Glutamatergic neuron (in vitro differentiated cells): Measurements from ENCODE around the gene ZSCAN25. TPM values are rescaled to one million over a fixed set of nuclear protein-coding genes. Genes with fewer than 3 reads are reported as not detected.
"Not testable (repeated sequence)": the region's sequence is repeated elsewhere in the genome, so short reads cannot be mapped to it uniquely, and the experiment has no call there.

Source experiments
- DNase-seq: peaks from one replicate; pipeline ENCODE4 v3.0.0; 2022
- H3K27ac Mint-ChIP-seq: one replicate; pipeline ENCODE4 v1.8.0; 2020; ENCODE audit warnings: mild to moderate bottlenecking, mixed read lengths, inconsistent platforms; ENCODE audit not compliant: unreplicated experiment
- H3K27me3 Mint-ChIP-seq: one replicate; pipeline ENCODE4 v1.8.0; 2020; ENCODE audit warnings: mild to moderate bottlenecking, moderate library complexity, mixed read lengths, inconsistent platforms; ENCODE audit not compliant: unreplicated experiment
- H3K36me3 Mint-ChIP-seq: one replicate; pipeline ENCODE4 v1.8.0; 2020; ENCODE audit warnings: mild to moderate bottlenecking, mixed read lengths, inconsistent platforms; ENCODE audit not compliant: unreplicated experiment
- H3K4me1 Mint-ChIP-seq: one replicate; pipeline ENCODE4 v1.8.0; 2020; ENCODE audit warnings: mild to moderate bottlenecking, low read depth, mixed read lengths, inconsistent platforms; ENCODE audit not compliant: unreplicated experiment
- H3K4me3 Mint-ChIP-seq: one replicate; pipeline ENCODE4 v1.8.0; 2020; ENCODE audit warnings: mild to moderate bottlenecking, mixed read lengths, inconsistent platforms; ENCODE audit not compliant: unreplicated experiment
- H3K9me3 Mint-ChIP-seq: one replicate; pipeline ENCODE4 v1.8.0; 2020; ENCODE audit warnings: mild to moderate bottlenecking, moderate library complexity, mixed read lengths, inconsistent platforms; ENCODE audit not compliant: unreplicated experiment
- total RNA-seq: library from RNA; stranded (reverse); fragmentation: NEBNext Ultra II Directional; extraction: Animal tissue kit (Norgen Biotek cat#: 25700); gene quantifications from one replicate; pipeline ENCODE4 v1.2.1, GENCODE V29; 2021; ENCODE audit not compliant: unreplicated experiment
- TF ChIP-seq, protein P1 (sequence below): fragments of 200-600 bp; sonication (generic); IDR thresholded peaks from one replicate; pipeline ENCODE4 v1.5.0; 2021; ENCODE audit not compliant: partially characterized antibody, unreplicated experiment

Gene ZSCAN25
- total RNA-seq, 1 donor from 2014 or later: 26.6 TPM

DNA sequence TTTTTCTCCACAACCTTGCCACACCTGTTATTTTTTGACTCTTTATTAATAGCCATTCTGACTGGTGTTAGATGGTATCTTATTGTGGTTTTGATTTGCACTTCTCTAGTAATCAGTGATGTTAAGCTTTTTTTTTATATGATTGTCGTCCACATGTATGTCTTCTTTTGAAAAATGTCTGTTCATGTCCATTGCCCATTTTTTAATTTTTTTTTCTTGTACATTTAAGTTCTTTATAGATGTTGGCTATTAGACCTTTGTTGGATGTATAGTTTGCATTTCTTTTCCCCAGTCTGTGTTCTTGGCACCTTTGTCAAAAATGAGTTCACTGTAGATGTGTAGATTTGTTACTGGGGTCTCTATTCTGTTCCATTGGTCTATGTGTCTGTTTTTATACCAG is 28.8 kb downstream of the ZSCAN25 start:
- Mint-ChIP-seq H3K9me3 (no peaks in the 10 kb centered on the region), H3K27ac (no peak overlapping the region), H3K4me3 (no peak overlapping the region), H3K36me3 (peaks cover 16% of the 10 kb centered on the region), H3K27me3 (peaks cover 1% of the 10 kb centered on the region), H3K4me1 (no peaks in the 10 kb centered on the region)
- TF ChIP-seq, protein P1, sequence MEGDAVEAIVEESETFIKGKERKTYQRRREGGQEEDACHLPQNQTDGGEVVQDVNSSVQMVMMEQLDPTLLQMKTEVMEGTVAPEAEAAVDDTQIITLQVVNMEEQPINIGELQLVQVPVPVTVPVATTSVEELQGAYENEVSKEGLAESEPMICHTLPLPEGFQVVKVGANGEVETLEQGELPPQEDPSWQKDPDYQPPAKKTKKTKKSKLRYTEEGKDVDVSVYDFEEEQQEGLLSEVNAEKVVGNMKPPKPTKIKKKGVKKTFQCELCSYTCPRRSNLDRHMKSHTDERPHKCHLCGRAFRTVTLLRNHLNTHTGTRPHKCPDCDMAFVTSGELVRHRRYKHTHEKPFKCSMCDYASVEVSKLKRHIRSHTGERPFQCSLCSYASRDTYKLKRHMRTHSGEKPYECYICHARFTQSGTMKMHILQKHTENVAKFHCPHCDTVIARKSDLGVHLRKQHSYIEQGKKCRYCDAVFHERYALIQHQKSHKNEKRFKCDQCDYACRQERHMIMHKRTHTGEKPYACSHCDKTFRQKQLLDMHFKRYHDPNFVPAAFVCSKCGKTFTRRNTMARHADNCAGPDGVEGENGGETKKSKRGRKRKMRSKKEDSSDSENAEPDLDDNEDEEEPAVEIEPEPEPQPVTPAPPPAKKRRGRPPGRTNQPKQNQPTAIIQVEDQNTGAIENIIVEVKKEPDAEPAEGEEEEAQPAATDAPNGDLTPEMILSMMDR: no peak
- no peak for DNase-seq

DNA sequence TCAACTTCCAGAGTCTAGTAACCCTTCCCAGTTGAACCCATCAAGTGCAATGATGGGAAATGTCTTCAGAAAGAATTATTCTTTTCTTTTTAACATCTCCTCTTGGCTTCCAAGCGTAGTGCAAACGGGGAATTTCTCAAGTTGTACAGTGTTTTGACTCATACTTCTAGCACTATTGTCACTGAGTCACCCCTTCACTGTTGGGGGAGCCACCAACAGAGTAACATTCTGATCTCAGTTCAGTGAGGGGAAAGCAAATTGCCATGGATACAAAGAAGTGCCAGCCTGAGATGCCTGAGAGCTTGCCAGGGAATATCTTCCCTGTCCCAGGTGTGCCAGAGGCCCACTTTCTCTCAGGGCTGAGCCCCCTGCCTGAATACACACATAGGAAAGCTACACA is 32.1 kb downstream of the ZSCAN25 start:
- Mint-ChIP-seq H3K27ac (no peak overlapping the region), H3K4me1 (no peaks in the 10 kb centered on the region), H3K27me3 (no peaks in the 10 kb centered on the region), H3K9me3 (no peaks in the 10 kb centered on the region), H3K36me3 (peaks cover 10% of the 10 kb centered on the region), H3K4me3 (no peak overlapping the region)
- no peak for DNase-seq
- TF ChIP-seq, protein P1: no peak

DNA sequence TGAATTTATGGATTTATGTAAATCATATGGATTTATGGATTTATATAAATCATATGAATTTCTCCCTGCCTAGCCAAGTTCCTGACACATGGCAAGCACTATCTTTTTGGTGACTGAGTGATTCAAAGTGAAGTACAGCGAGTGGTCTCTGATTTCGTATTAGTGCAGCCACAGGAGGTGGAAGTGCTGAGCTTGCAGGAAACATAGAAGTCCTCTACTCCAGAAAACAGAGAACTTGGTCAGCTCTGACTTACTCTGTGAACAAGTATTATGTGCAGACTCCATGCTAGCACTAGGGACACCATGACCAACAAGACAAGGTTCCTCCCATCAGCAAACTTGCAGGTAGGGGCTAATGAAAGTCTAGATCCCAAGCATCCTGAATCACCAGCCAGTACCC is 34.5 kb downstream of the ZSCAN25 start:
- peaks cover 2% of the 10 kb centered on the region for H3K9me3 Mint-ChIP-seq
- DNase-seq: no peak
- TF ChIP-seq, protein P1: no peak
- no peaks in the 10 kb centered on the region for H3K27me3 Mint-ChIP-seq
- no peak overlapping the region for H3K27ac Mint-ChIP-seq
- H3K4me1 Mint-ChIP-seq: no peaks in the 10 kb centered on the region
- H3K36me3 Mint-ChIP-seq: peaks cover 4% of the 10 kb centered on the region
- H3K4me3 Mint-ChIP-seq: no peak overlapping the region

DNA sequence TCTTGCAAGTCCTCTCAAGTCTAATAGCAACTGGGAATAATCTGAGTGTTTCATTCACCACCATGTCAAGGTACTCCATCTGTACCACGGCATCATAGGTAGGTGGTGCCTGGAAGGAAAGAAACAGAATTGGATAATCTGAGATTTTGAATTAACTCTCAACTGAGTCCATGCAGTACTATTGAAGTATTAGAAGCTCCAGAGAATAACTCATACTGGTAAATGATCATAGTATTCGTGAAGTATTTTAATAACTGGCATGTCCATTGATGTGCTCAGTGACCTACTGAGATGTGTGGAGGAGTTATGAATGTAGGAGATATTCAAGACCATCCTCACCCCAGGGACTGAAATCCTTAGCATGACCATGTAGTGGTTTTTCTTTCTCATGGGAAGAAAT is 35.9 kb downstream of the ZSCAN25 start:
- peaks cover 5% of the 10 kb centered on the region for H3K9me3 Mint-ChIP-seq
- TF ChIP-seq, protein P1: no peak
- no peak overlapping the region for H3K27ac Mint-ChIP-seq
- peaks cover 5% of the 10 kb centered on the region for H3K27me3 Mint-ChIP-seq
- no peaks in the 10 kb centered on the region for H3K4me1 Mint-ChIP-seq
- no peak overlapping the region for H3K4me3 Mint-ChIP-seq
- no peak for DNase-seq
- peaks cover 4% of the 10 kb centered on the region for H3K36me3 Mint-ChIP-seq

DNA sequence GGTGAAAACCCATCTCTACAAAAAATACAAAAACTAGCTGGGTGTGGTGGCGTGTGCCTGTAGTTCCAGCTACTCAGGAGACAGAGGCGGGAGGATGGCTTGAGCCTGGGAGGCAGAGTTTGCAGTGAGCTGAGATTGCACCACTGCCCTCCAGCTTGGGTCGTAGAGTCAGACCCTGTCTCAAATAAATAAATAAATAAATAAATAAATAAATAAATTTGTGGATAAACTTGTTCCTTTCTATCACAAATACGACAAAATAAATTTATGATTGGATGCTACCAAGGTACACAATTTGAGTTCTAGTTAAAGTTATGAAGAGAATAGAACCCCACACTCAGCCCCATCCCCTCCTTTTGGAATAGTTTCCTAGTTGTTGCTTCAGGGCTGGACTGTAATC is 36.5 kb downstream of the ZSCAN25 start:
- H3K4me1 Mint-ChIP-seq, H3K4me3 Mint-ChIP-seq, DNase-seq: not testable (repeated sequence)

DNA sequence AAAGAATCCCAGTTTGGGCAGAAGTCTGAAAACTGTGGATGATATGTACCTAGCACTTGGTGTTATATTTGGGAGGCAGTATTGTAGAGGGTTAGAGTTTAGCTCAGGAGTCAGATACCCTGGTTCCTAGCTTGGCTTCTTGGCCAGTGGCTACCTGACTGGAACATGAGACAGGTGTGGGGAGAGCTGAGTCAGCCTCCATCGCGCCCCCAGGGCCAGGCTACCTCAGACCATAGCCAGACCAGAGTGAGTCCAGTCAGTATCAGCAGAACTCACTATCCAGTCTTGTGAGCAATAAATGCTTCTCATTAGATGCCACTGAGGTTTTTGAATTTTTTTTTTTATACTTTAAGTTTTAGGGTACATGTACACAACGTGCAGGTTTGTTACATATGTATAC is 37.0 kb downstream of the ZSCAN25 start:
- Mint-ChIP-seq H3K4me3 (no peak overlapping the region), H3K9me3 (peaks cover 5% of the 10 kb centered on the region), H3K4me1 (no peaks in the 10 kb centered on the region), H3K27me3 (peaks cover 7% of the 10 kb centered on the region), H3K27ac (no peak overlapping the region), H3K36me3 (peaks cover 4% of the 10 kb centered on the region)
- TF ChIP-seq, protein P1: no peak
- DNase-seq: no peak

More for the DNA sequence above, 36.5 kb downstream of the ZSCAN25 start:
- H3K27me3 Mint-ChIP-seq, H3K36me3 Mint-ChIP-seq, H3K27ac Mint-ChIP-seq, H3K9me3 Mint-ChIP-seq: not testable (repeated sequence)

DNA sequence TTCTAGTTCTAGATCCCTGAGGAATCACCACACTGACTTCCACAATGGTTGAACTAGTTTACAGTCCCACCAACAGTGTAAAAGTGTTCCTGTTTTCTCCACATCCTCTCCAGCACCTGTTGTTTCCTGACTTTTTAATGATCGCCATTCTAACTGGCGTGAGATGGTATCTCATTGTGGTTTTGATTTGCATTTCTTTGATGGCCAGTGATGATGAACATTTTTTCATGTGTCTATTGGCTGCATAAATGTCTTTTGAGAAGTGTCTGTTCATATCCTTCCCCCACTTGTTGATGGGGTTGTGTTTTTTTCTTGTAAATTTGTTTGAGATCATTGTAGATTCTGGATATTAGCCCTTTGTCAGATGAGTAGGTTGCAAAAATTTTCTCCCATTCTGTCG is 37.9 kb downstream of the ZSCAN25 start:
- H3K36me3 Mint-ChIP-seq, H3K4me3 Mint-ChIP-seq, DNase-seq, H3K4me1 Mint-ChIP-seq, H3K27me3 Mint-ChIP-seq, H3K9me3 Mint-ChIP-seq, H3K27ac Mint-ChIP-seq: not testable (repeated sequence)

DNA sequence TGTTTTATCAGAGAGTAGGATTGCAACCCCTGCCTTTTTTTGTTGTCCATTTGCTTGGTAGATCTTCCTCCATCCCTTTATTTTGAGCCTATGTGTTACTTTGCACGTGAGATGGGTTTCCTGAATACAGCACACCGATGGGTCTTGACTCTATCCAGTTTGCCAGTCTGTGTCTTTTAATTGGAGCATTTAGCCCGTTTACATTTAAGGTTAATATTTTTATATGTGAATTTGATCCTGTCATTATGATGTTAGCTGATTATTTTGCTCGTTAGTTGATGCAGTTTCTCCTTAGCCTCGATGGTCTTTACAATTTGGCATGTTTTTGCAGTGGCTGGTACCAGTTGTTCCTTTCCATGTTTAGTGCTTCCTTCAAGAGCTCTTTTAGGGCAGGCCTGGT is 41.1 kb downstream of the ZSCAN25 start:
- H3K9me3 Mint-ChIP-seq, H3K27ac Mint-ChIP-seq, DNase-seq, H3K4me3 Mint-ChIP-seq, H3K27me3 Mint-ChIP-seq, H3K4me1 Mint-ChIP-seq: not testable (repeated sequence)
- H3K36me3 Mint-ChIP-seq: peaks cover 16% of the 10 kb centered on the region
